GM12873 (cell line): Measurements from ENCODE around the gene KCNC1.

Source experiments
- CTCF ChIP-seq: IDR thresholded peaks from 2 replicates; pipeline ENCODE4 v1.5.1; 2012; ENCODE audit warnings: low read depth, mild to moderate bottlenecking, moderate library complexity, low read length, control low read depth; ENCODE audit not compliant: insufficient read depth; ENCODE audit errors: missing control alignments

The KCNC1 gene

GRCh38 chr11:17767301-17767885 lies 32.8 kb downstream of the KCNC1 start:
- TF ChIP-seq CTCF = no peak

DNA sequence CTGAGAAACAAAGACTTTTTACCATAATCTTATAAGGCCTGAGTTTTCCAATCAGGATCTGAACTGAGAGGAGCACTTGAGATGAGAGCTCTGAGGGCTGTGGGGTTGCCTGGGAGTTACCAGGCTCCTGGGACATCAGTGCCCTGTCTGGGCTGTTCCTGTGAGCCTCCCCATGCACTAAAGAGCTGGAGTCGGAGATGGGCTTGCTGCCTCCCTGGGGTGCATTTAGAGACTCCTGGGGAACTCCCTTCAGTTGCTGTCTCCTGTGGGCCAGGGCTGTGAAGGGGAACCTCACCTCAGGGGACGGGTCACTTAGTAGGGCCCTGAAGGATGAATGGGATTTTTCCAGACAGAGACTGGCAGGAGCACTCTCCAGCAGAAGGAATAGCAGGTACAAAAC lies 33.3 kb downstream of the KCNC1 start:
- TF ChIP-seq CTCF = no peak

GRCh38 chr11:17768547-17768946 lies 34.0 kb downstream of the KCNC1 start:
- TF ChIP-seq CTCF = no peak

DNA sequence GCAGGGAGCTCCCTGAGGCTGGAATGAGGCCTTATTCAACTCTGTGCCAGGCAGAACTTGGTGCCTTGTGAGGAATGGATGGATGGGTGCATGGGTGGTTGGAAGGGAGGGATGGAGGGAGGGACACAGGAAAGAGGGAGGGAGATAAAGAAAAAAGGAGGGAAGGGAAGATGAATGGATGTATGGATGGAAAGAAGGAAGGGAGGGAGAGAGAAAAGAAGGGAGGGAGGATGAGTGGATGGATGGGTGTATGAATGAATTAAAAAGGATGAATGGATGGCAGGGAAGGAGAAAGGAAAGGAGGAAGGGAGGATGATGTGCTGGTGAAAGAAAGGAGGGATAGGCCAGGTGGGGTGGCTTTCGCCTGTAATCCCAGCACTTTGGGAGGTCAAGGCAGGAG lies 34.6 kb downstream of the KCNC1 start:
- TF ChIP-seq CTCF = no peak

GRCh38 chr11:17770048-17770652 lies 35.6 kb downstream of the KCNC1 start:
- TF ChIP-seq CTCF = peak; percentile 49

DNA sequence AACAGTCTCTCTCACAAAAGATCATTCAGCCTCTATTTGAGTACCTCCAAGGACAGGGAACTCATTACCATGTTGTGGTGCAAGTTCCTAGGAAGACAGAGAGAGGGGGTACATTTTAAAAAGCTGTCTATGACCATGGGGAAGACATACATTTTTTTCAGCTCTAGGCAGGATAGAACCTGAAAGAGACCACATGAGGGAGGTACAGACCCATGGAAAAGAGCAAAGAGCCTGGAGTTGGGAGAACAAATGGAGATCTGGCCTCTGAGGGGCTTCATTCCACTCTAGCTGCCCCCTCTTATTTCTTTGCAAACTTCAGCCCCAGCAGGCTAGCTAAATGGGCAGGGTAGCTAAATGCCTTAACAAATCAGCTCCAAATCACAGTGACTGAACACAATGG lies 36.3 kb downstream of the KCNC1 start:
- TF ChIP-seq CTCF = no peak

DNA sequence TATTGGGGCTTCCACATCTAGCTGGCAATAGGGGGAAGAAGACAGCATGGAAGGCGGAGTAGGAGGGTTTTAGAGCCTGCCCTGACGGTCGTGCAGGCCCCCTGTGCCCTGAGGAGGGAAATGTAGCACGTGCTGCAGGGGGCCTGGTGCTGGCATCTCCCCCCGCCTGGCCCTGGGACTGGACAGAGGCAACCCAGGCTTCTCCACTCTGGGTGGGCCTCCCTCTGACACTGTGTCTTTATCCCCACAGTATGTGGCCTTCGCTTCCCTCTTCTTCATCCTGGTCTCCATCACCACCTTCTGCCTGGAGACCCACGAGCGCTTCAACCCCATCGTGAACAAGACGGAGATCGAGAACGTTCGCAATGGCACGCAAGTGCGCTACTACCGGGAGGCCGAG lies 36.8 kb downstream of the KCNC1 start:
- no peak for TF ChIP-seq CTCF
